ENCODE data around the gene ZNF582.
A peak's percentile ranks its signal among the peaks of the same experiment; 100 is the strongest.

The ZNF582 gene

GRCh38 chr19:56403764-56404704, 10.7 kb upstream of the ZNF582 start, which contains the start of gene ZNF583:
TSS of gene ZNF583 (plus strand) at chr19:56404332. CDS start at chr19:56407115, 2,783 bp downstream.
- Histone ChIP-seq H3F3A (ENCODE audit: insufficient read depth, low read length) (no peaks in the 10 kb centered on the region), H4K20me1 (ENCODE audit: insufficient read depth, low read length) (no peaks in the 10 kb centered on the region), H3K79me2 (ENCODE audit: low read length) (0 out of 2 replicates have a peak, but pooled peaks cover 7% of the 10 kb centered on the region), H3K9ac (ENCODE audit: low read length) (peak within 1 kb of the TSS; percentile 85), H3K36me3 (replicated peaks; ENCODE audit: insufficient read depth, low read length) (no peaks in the 10 kb centered on the region; the same call in 1 of the 2 replicates), H3K4me2 (ENCODE audit: low read depth, low read length) (peak within 1 kb of the TSS; percentile 89), H3K27me3 (replicated peaks; ENCODE audit: insufficient read depth, low read length) (no peaks in the 10 kb centered on the region), H2AFZ (ENCODE audit: low read length) (peak within 1 kb of the TSS; percentile 98), H3K4me3 (ENCODE audit: low read length) (peak within 1 kb of the TSS; percentile 77), H3K4me1 (ENCODE audit: low read length) (peaks cover 6% of the 10 kb centered on the region; the same call in 1 of the 2 replicates), H3K9me3 (replicated peaks; ENCODE audit: insufficient read depth, low read length) (no peaks in the 10 kb centered on the region), H3K27ac (ENCODE audit: low read length) (peak within 1 kb of the TSS; percentile 66; the same call in 1 of the 2 replicates), H3K9me2 (replicated peaks; ENCODE audit: insufficient read depth, low read length) (no peaks in the 10 kb centered on the region)
- peak; percentile 92 for DNase-seq
- no peak for TF ChIP-seq EZH2phosphoT487 (IDR thresholded peaks at IDR 0.05; ENCODE audit: low read length)
- TF ChIP-seq, protein P1, sequence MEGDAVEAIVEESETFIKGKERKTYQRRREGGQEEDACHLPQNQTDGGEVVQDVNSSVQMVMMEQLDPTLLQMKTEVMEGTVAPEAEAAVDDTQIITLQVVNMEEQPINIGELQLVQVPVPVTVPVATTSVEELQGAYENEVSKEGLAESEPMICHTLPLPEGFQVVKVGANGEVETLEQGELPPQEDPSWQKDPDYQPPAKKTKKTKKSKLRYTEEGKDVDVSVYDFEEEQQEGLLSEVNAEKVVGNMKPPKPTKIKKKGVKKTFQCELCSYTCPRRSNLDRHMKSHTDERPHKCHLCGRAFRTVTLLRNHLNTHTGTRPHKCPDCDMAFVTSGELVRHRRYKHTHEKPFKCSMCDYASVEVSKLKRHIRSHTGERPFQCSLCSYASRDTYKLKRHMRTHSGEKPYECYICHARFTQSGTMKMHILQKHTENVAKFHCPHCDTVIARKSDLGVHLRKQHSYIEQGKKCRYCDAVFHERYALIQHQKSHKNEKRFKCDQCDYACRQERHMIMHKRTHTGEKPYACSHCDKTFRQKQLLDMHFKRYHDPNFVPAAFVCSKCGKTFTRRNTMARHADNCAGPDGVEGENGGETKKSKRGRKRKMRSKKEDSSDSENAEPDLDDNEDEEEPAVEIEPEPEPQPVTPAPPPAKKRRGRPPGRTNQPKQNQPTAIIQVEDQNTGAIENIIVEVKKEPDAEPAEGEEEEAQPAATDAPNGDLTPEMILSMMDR (IDR thresholded peaks at IDR 0.05; ENCODE audit: low read length): no peak
- no peak for TF ChIP-seq EZH2 (optimal IDR thresholded peaks at IDR 0.05; ENCODE audit: low read depth, low read length)

DNA sequence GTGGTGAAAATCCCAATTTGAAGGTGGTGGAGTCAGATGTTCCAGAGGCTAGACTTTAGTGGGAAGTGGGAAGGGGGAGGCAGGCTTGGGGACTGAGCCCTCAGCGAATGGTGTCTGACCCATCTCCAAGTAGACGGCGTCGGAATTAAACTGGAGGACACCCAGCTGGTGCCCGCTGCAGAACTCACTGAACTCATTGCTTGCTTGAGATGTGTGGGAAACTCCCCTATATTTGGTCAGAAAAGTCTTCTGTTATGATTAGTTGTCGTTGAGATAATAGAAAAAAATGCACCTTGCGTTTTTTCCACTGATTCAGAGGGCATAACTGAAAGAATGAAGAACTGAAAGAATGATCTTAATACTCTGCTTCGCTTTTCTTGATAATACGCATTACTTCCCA, 9.9 kb upstream of the ZNF582 start:
- H3K9ac ChIP-seq (ENCODE audit: low read length): peak overlapping the region; percentile 85; the same call in 1 of the 2 replicates
- H3K4me1 ChIP-seq (ENCODE audit: low read length): peaks cover 6% of the 10 kb centered on the region; the same call in 1 of the 2 replicates
- no peaks in the 10 kb centered on the region; the same call in 1 of the 2 replicates for H3K36me3 ChIP-seq (replicated peaks; ENCODE audit: insufficient read depth, low read length)
- TF ChIP-seq EZH2phosphoT487 (IDR thresholded peaks at IDR 0.05; ENCODE audit: low read length) (no peak), EZH2 (optimal IDR thresholded peaks at IDR 0.05; ENCODE audit: low read depth, low read length) (no peak)
- TF ChIP-seq, protein P1 (IDR thresholded peaks at IDR 0.05; ENCODE audit: low read length): no peak
- no peaks in the 10 kb centered on the region for H3F3A ChIP-seq (ENCODE audit: insufficient read depth, low read length)
- H3K27me3 ChIP-seq (replicated peaks; ENCODE audit: insufficient read depth, low read length): no peaks in the 10 kb centered on the region
- H3K4me2 ChIP-seq (ENCODE audit: low read depth, low read length): peak overlapping the region; percentile 89
- peak overlapping the region; percentile 77 for H3K4me3 ChIP-seq (ENCODE audit: low read length)
- no peaks in the 10 kb centered on the region for H3K9me2 ChIP-seq (replicated peaks; ENCODE audit: insufficient read depth, low read length)
- H3K9me3 ChIP-seq (replicated peaks; ENCODE audit: insufficient read depth, low read length): no peaks in the 10 kb centered on the region
- no peaks in the 10 kb centered on the region for H4K20me1 ChIP-seq (ENCODE audit: insufficient read depth, low read length)
- H3K27ac ChIP-seq (ENCODE audit: low read length): peak overlapping the region; percentile 66; the same call in 1 of the 2 replicates
- peak overlapping the region; percentile 98 for H2AFZ ChIP-seq (ENCODE audit: low read length)
- DNase-seq: peak; percentile 10
- H3K79me2 ChIP-seq (ENCODE audit: low read length): 0 out of 2 replicates have a peak, but pooled peaks cover 7% of the 10 kb centered on the region

DNA sequence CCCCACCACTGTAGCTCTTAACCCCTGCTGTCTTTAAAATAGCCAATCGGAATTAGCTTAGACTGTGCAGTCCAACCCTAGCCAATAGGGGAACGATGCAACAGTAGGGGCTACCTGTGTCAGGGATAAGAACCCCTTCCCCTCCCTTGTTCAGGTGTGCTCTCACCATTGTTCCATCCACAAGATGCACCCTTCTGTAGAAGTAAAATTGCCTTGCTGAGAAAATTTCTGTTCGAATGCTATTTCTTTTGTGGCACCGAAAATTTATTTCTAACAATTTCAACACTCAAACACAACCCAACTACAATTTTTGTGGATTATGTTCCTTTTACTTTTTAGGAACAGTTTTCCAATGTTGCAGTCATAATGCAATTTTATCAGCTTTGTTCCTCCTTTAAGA, 7.2 kb upstream of the ZNF582 start:
- Histone ChIP-seq H3F3A (ENCODE audit: insufficient read depth, low read length) (no peaks in the 10 kb centered on the region), H4K20me1 (ENCODE audit: insufficient read depth, low read length) (no peaks in the 10 kb centered on the region), H3K79me2 (ENCODE audit: low read length) (0 out of 2 replicates have a peak, but pooled peaks cover 7% of the 10 kb centered on the region), H3K4me3 (ENCODE audit: low read length) (no peak overlapping the region), H3K9me3 (replicated peaks; ENCODE audit: insufficient read depth, low read length) (no peaks in the 10 kb centered on the region), H3K4me2 (ENCODE audit: low read depth, low read length) (no peak overlapping the region), H2AFZ (ENCODE audit: low read length) (no peak overlapping the region), H3K9me2 (replicated peaks; ENCODE audit: insufficient read depth, low read length) (no peaks in the 10 kb centered on the region), H3K9ac (ENCODE audit: low read length) (no peak overlapping the region), H3K4me1 (ENCODE audit: low read length) (peaks cover 6% of the 10 kb centered on the region; the same call in 1 of the 2 replicates), H3K27me3 (replicated peaks; ENCODE audit: insufficient read depth, low read length) (no peaks in the 10 kb centered on the region), H3K36me3 (replicated peaks; ENCODE audit: insufficient read depth, low read length) (no peaks in the 10 kb centered on the region), H3K27ac (ENCODE audit: low read length) (no peak overlapping the region)
- TF ChIP-seq EZH2phosphoT487 (IDR thresholded peaks at IDR 0.05; ENCODE audit: low read length) (no peak), EZH2 (optimal IDR thresholded peaks at IDR 0.05; ENCODE audit: low read depth, low read length) (no peak)
- TF ChIP-seq, protein P1 (IDR thresholded peaks at IDR 0.05; ENCODE audit: low read length): no peak
- DNase-seq: no peak
